ENCODE measurements around the gene MLLT3.

The MLLT3 gene

DNA sequence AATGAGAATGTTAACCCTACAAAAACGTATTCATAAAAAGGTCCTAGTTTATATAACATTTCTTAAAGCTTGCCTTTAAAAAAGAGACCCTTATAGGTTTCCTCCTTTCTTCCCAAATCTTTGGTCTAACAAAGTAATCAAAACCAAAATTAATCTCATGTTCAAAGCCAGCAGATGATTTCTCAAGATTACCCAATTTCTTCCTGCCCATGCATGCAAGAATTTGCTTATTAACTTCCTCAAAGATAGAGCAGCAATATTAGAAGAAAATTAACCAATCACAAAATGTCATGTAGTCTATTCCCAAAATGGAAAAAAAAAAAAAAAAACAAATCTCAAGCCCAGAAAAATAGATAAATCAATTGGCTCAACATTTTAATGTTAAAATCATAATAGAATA lies 114.9 kb downstream of the MLLT3 start:
- no peak for DNase-seq

DNA sequence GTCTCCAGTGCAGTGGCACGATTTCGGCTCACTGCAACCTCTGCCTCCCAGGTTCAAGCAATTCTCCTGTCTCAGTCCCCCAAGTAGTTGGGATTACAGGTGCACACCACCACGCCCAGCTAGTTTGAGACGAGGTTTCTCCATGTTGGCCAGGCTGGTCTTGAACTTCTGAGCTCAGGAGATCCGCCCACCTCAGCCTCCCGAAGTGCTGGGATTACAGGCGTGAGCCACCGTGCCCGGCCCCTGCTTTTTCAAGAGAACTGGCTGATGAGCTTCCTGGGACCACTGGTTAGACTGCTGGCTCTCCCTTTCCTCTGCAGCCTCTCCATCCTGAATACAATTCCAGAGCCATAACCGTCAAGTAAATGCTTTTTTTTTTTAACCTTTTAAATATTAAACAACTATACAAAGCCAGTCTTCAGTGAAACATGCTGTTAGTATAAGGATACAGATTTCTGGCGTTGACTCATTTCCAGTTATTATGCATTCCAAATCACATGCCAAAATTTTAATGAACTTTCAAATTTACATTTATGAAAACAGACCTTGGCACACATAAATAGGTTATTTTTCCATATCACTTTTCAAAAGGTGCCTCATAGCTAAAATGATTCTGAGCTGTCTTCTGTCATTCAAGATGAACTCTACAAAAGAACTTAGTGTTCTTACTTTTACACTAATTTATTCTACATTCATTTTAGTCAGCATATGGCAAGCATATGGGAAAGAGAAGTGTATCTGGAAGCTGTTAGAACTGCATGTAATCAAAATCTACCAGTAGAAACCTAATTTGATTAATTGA lies 116.0 kb downstream of the MLLT3 start:
- DNase-seq: no peak

DNA sequence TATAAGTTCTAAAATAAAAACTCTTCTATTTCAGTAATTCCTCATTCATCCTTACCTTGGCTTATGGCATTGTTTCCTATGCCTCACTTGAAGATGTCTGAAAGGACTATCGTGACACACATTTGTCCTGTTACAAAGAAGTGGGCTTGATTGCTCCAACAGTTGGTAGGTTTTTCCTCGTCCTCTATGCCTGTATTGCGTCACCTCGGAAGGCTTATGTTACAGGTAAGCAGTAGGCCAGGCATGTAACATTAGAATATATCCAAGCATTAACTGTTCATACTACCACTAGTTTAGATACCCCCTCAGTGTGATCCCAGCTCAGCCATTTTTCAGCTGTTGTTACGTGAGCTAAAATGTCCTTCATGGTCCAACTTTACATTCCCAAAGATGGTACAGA lies 116.7 kb downstream of the MLLT3 start:
- DNase-seq: no peak

DNA sequence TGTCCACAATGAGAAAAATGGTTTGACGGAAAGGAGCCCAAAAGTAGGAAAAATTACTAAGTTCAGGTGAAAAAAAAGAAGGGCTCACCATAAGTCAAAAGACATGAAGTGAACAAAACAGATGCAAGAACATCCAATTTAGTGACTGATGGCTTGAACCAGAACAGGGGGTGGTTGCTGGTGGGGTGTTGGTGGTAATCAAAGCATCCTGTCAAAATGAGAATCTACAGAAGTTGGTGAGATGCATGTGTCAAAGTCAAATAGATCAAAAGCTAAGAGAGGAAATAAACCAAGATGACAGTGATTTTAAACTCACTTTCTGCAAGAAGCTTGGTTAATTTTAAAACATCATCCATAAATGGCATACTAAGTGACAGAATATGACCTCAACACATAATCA lies 117.4 kb downstream of the MLLT3 start:
- DNase-seq: no peak

DNA sequence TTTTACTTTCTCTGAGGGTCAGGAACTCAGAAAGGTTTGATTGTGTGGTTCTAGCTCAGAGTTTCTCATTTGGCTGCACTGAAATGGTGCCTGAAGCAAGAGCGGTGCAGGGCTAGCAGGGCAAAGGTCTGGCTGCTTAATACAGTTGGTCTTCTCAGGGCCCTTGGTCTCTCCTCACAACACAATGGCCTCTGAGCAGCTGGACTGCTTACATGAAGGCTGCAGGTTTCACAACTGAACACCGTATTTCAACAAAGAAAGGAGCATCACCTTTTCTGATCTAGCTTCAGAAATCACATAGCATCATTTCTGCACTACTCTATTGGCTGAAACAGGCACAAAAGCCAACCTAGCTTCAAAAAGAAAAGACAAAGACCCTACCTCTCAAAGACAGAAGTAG lies 122.2 kb downstream of the MLLT3 start:
- no peak for DNase-seq

DNA sequence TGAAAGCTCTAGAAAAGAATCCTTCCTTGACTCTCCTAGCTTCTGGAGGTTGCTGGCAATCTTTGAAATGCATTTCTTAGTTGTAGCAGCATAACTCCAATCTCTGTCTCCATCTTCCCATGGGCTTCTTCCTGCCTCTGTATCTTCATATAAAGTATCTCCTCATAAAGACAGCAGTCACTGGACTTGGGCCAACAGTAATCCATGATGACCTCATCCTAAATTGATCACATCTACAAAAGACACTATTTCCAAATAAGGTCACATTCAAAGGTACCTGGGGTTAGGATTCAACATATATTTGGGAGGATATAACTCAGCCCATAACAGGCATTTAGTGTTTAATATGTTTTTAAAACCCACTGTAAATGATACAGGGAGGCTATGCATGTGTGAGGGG lies 123.3 kb downstream of the MLLT3 start:
- DNase-seq: no peak

DNA sequence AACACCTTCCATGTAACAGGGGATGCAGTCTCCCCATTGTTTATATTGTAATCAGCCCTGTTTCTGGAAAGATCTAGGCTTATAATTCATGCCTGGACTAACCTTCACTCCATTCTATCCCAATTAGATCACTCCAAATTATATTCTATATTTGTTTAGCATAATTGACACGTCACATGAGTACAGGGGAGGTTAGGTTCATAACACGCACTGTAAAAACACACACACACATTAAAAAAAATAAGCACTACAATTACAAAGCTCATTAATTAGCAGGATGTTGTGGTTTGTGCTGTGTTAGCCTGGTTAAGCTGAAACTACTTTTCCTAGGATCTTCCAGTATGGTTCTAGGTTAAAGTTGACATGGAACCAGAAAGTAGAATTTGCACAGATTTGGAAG lies 126.0 kb downstream of the MLLT3 start:
- DNase-seq: no peak

DNA sequence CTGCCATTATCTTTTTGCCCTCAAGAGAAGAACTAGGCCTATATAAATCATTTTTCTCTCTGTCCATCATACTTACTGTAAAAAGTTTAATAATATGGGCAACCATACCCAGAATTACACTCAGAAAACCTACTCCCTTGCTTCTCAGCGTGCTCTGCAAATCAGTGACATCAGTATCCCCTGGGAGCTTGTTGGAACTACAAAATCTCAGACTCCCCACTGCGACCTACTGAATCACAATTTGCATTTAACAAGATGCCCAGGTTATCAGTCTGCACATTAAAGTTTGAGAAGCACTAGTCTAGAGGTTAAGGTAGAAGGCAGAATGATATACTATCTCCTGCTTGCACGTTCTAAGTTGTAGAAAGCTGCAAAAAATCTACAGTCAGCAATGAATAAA lies 127.2 kb downstream of the MLLT3 start:
- no peak for DNase-seq

DNA sequence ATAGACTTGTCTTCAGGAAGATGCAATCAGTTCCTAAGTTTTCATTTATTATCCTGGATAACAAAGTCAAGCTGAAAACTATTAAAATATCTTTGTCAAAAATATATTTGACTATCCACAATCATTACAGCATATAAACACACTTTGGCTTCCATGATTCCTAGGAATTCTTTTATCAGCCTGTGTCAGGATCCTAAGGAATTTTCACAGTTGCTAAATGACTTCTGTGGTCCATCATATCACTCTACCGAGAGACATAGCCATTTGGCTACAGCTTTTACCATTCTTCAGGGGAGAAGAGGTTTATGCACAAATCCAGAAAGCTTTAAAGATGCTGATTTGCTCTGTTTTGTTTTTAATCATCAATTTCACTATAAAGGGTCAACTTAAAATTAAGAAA lies 128.3 kb downstream of the MLLT3 start:
- DNase-seq: no peak

DNA sequence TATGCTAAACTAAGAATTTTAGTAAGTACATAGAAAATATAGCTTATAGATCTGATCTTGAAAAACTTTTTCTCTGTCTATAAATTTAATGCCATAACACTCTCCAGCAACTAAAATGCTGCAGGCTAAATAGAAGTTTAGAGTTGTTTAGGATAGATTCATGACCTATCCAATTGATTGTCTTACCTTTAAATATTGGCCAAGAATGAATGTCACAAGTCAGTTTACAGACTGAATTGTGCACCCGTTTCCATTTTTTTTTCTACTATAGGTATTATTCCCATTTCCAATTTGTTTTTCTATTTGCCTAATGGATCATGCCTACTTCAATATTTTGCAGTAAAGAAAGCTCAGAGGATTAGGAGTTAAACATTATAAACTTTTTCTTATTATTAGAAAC lies 129.5 kb downstream of the MLLT3 start:
- no peak for DNase-seq

DNA sequence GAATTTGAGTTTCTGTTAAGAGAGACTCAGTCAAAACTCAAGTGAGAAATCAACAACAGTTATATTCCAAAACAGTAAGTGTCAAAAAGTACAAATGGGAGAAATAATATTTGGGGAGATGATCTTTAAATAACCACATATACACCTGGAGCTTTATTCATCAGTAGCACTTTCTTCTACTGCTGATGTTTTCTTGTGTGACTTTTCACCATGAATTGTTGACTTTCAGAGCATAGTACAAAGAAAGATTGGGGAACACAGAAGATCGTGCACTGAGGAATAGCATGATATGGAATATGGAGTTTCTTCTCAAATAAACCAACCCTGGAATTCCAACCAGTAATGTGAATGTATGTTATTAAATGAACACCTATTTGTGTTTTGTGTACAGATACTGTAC lies 130.7 kb downstream of the MLLT3 start:
- no peak for DNase-seq

DNA sequence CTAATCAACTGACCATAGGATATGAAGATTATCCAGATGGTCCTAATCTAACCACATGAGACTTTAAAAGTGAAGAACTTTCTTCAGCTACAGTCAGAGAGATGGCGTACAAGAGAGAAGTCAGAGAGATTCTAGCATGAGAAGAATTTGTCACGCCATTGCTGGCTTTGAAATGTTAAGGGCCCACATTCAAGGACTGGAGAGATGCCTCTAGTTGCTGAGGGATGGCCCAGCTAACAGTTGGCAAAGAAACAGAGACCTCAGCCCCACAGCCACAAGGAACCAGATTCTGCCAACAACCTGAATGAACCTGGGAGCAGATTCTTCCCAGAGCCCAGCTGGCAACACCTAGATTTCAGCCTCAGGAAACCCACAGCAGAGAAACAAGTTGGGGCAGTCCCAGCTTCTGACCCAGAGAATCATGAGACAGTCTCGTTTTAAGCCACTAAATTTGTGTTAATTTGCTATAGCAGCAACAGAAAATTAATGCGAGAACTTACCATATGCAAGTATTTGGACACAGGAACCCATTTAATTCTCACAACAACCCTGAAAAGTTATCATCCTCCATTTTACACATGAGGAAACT lies 132.0 kb downstream of the MLLT3 start:
- DNase-seq: no peak

DNA sequence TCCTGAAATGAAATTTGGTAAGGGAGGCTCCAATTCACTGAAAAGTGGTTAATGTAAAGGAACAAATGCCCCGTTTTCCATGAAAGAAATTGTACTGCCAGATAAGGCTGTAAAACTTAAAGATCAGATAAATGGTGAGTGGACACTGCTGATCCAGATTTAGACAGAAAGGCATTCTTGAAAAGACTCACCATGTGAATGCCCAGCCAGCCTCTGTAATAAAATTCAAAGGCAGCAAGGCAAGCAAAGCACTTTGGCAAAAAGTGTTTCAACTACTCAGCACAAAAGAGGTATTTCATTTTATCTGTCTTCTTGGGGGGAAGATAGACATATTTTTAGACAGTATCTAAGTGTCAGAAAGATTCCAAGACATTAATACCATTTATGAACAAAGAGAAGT lies 133.6 kb downstream of the MLLT3 start:
- DNase-seq: no peak

DNA sequence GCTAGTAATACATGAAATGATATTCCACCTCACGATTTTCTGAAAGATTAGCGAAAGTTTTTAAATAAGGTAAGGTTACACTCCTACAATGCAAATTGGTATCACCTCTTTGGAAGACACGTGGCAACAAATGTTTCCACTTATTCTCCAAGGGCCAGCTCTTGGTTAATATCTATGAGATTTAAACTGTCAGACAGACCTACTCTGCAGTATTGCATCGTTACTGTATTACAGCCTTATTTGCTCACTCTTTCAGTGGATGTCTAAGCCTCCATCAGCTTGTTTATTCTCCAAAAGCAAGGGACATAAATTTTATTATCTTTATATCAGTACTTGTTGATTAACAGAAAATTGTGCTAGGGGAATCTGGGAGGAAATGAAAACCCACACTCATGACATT lies 135.7 kb downstream of the MLLT3 start:
- no peak for DNase-seq

DNA sequence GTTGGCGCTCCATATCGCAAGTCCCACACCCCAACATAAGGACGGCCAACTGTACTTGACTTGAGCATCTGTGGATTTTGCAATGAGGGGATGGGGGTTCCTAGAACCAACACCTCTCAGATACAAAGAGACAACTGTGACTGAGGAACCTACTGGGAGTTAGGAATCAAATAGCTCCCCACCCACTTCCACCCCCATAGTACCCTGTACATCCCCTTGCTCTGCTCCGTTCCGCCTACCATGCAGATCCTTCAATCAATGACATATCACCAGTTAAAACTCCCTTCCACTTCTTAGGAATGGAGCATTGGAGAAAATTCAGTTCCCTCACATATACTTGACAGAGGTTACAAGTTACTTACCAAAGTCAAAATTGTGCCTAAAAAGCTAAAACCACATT lies 140.9 kb downstream of the MLLT3 start:
- no peak for DNase-seq

DNA sequence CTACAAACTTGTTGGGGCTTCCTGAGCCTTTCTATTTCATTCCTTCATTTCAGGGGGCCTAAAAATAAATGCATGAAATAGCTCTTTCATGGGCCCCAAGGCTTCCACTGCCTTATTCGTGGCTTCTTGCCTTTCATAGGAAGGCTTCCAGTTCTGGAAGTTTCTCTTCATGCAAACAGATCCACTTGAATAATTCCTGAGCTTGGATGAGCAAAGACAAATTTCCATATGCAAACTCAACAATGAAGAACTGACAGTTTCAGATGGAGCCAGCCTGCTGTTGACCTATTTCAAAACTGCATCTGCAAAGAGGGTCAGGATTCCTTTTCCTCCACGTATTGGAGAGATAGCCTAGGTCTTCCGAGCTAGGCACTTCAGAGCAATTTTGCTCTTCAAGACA lies 142.1 kb downstream of the MLLT3 start:
- DNase-seq: no peak

DNA sequence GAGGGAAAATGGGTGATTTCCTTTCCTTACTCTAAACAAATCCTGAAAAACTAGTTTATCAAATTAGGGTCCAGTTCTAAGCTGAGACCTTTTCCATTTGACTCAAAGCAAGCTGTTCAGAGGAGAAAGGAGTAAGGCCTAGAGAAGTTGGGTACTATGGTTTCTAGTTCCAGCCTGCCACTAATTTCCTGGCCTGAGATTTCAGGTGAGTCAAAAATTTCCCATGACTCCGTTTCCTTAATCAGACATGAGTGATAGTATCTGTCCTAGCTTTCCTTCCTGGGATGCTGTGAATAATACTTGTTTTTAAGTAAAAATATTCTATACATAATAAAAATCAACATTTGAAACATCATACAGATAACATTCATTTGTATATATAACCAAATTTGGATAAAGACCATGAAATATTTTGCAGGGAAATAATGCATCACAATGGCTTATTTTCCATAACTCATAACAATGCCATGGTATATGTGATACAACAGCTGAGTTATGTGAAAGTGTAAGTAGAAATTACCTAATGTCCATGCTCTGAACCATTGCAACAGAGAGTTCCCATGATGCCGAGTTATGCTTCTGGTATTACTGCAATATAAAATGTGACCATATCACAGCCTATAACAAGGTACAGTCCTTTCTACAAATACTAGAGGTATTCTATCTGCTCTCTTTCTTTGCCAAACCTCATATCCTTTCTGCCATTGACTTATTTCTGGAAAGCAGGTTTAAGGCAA lies 142.7 kb downstream of the MLLT3 start:
- DNase-seq: no peak

DNA sequence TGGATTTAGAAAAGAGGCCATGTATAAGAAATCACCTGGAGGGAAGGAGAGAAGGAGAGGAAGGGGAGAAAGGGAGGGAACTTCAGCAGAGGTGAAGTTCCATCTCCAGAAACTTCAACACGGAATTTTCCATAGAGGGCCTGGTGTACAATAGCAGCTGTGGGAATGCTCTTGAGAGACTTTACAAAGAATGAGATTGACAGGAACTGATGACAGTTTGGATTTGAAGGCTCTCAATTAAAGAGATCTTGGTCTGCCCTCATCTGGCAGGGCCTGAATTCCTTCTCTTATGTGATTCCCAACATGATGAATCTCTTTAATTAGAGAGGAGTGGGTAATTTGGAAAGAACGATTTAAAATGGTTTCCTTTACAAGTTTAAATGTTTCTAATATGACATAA lies 143.5 kb downstream of the MLLT3 start:
- no peak for DNase-seq

DNA sequence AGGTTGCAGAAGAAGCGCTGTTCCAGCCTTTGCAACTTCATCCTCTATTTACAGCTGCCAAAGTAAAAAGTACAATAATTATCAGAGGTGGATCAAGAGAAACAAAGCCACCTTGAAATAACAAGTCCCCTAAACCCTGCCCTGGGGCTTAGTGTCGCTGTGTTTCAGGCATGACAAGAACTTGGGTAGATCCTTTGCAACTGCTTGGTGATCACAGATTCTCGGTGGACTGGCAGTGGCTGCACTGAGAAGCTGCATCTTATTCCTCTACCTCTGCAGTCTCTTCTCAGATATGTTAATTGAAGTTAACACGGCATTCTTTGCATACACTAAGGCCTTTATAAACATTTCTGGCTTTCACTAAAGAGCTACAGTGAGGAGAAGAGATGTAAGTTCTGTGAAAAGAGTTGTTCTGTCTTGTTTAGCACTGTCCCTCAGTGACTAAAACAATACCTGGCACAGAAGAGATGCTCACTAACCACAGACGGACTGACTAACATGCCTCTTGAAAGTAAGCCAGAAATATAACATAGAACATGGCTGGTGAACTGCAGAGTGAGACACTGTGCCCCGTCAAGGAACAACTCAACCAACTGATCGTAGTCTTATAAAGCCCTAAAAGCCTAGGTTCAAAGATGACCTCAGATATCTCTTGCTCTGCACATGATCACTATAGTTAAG lies 144.2 kb downstream of the MLLT3 start:
- DNase-seq: peak; percentile 27

DNA sequence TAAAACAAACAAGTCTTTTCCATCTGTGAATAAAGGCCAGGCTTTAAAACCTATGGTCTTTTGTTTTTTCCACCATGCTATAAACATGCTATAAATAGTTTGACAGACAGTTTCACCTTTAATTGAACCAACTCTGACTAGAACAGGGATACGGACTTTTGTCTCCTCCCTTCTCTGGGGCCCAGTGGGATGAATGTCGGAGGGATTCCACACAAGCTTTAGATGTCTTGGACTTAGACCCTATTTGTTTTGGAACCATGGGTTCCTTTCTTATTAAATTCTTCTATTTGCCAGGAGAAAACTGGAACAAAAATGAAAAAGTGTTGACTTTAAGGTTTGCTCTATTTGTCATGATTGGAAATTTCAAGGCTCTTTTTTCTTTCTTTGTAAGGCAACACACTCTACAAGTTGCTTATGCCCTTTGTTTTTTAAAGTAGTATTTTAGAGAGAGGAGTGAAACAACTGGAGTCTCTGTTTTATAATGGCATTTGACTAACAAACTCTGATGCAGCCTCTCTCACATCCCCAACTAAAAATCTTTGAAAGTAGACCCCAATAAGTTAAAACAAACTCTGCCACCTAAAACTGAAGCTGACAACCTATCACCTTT lies 145.3 kb downstream of the MLLT3 start:
- DNase-seq: no peak

DNA sequence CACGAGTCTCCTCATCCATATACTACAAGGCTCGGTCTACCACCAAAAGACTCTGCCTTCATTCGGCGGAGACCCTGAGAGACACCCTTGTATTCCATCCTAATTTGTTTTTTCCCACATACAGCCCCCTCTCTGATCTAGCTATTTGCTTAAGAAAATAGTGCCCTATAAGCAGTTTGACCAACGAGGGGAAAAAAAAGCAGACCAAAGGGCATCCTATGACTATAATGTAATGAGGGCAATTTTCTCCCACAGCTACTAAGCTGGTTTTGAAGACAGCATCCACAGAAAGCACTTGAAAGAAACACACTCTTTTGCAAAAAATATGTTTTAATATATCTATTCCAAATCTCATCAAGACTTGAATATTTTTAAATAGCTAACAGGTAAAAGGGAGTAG lies 147.8 kb downstream of the MLLT3 start:
- no peak for DNase-seq

DNA sequence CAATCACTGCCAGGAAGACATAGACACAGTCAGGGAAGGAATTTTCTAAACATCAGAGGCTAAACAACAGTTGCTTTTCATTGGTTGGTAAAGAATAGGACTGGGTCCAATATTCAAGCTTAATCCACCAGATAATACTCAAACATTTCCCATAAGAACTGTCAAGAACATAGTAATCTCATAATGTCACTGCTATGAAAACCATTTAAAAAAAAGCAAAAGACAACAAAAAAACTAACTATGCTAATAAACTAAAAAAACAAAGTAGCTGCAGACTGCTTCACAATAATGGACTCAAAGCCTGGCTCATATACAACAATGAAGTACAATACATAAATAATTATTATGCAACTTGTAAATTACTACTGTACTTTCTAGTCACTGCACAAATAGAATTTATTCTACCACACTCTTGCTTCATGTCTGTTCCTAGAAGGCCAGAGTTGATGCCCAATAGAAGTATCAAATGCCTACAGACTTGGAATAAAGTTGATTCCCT lies 148.7 kb downstream of the MLLT3 start:
- no peak for DNase-seq
